Measurements from ENCODE around the gene CCDC187. TPM values are rescaled to one million over a fixed set of nuclear protein-coding genes. Genes with fewer than 3 reads are reported as not detected.
A peak's percentile ranks its signal among the peaks of the same experiment; 100 is the strongest.

Gene CCDC187
- total and polyA plus RNA-seq, 2 of the 8 experiments (the other 6 are each of a cell fraction or from before 2014, with no cell fraction given) = 0.02 TPM; not detected in 1

GRCh38 chr9:136275655-136276429 is 28.1 kb downstream of the CCDC187 start:
- Histone ChIP-seq H2AFZ (ENCODE audit: low read length) (no peak overlapping the region), H2BK5ac (ENCODE audit: low read depth, low read length) (no peak overlapping the region), H3K4ac (replicated peaks; ENCODE audit: insufficient read length, low read depth, low read length) (no peak overlapping the region), H3K23me2 (ENCODE audit: low read depth, low read length) (no peaks in the 10 kb centered on the region), H2BK12ac (ENCODE audit: low read depth, low read length) (0 out of 2 replicates have a peak overlapping the region, but pooled peaks have one; percentile 0), H3K36me3 (ENCODE audit: control insufficient read depth in 2 of 4, insufficient read depth in 4 of 4, low read length in 3 of 4) (no peaks in the 10 kb centered on the region), H2BK120ac (replicated peaks; ENCODE audit: low read depth, low read length) (no peak overlapping the region), H3K56ac (replicated peaks; ENCODE audit: insufficient read length, low read depth, low read length) (no peak overlapping the region), H4K20me1 (replicated peaks in 1 of 2; ENCODE audit: control insufficient read depth in 1 of 2, insufficient read depth in 2 of 2, low read length in 2 of 2) (no peaks in the 10 kb centered on the region), H4K8ac (ENCODE audit: extremely low read depth, insufficient read depth, low read length) (no peak overlapping the region), H3K27me3 (replicated peaks in 1 of 4; ENCODE audit: control insufficient read depth in 3 of 4, extremely low read depth in 1 of 4, insufficient read depth in 3 of 4, low read length in 3 of 4) (no peaks in the 10 kb centered on the region), H3K23ac (ENCODE audit: insufficient read length) (no peak overlapping the region), H4K91ac (replicated peaks; ENCODE audit: insufficient read length, low read length) (no peak overlapping the region), H3K14ac (ENCODE audit: insufficient read length) (no peak overlapping the region), H2BK15ac (ENCODE audit: low read length) (no peak overlapping the region), H3K9me3 (ENCODE audit: insufficient read depth in 2 of 2, low read depth in 1 of 2, low read length in 1 of 2) (no peaks in the 10 kb centered on the region), H2BK20ac (ENCODE audit: low read length) (no peak overlapping the region), H3K27ac (ENCODE audit: low read depth, low read length) (no peak overlapping the region), H4K5ac (ENCODE audit: insufficient read length, low read depth, low read length) (no peak overlapping the region), H3K18ac (ENCODE audit: extremely low read depth, low read length) (no peak overlapping the region), H3K79me1 (ENCODE audit: low read depth, low read length) (no peaks in the 10 kb centered on the region), H3K4me2 (ENCODE audit: insufficient read depth in 1 of 2, low read depth in 2 of 2, low read length in 2 of 2) (no peak overlapping the region), H3K9ac (replicated peaks in 1 of 4; ENCODE audit: extremely low read depth in 1 of 4, low read depth in 3 of 4, low read length in 3 of 4) (no peak overlapping the region), H2AK5ac (ENCODE audit: low read depth, low read length) (no peak overlapping the region), H3K4me1 (replicated peaks in 1 of 4; ENCODE audit: control insufficient read depth in 3 of 4, insufficient read depth in 4 of 4, low read length in 3 of 4) (no peaks in the 10 kb centered on the region; a peak in 1 of 7 replicates), H3K4me3 (ENCODE audit: extremely low read depth in 1 of 4, insufficient read depth in 2 of 4, low read depth in 3 of 4, low read length in 4 of 4) (no peak overlapping the region), H3K79me2 (ENCODE audit: control insufficient read depth in 1 of 2, insufficient read depth in 2 of 2, low read length in 2 of 2) (no peaks in the 10 kb centered on the region)
- ChIA-PET CTCF (ENCODE audit: partially characterized antibody) (interaction anchor here (1.0 to 3.7 kb wide), 14 partner anchors 9 to 281 kb away, joined by 3 to 21 read pairs (median 5); no protein-coding TSS in a partner anchor), POLR2A (ENCODE audit: partially characterized antibody) (interaction anchor here (0.6 to 1.0 kb wide), 2 partner anchors 15 to 1506 kb away, joined by 3 read pairs; no protein-coding TSS in a partner anchor)
- FAIRE-seq (no peak), DNase-seq (ENCODE audit: low read depth in 1 of 2, low spot score in 2 of 2) (no peak)
- 80% methylated on average over 19 of the region's 21 CpGs; no CpG with 5 or more reads in 1 of the 2 experiments for WGBS, 2 experiments (ENCODE audit: extremely low coverage in 1 of 2, insufficient coverage in 1 of 2, insufficient read length in 1 of 2, insufficient replicate concordance in 2 of 2, low coverage in 1 of 2, low lambda C conversion rate in 2 of 2, missing lambda C conversion rate in 1 of 2)
- no peak for TF ChIP-seq BRCA1 (IDR thresholded peaks at IDR 0.05; ENCODE audit: low read depth, low read length)
- TF ChIP-seq RAD21 (IDR thresholded peaks at IDR 0.05 in 1 of 2, conservative IDR thresholded peaks at IDR 0.05 in 1 of 2; ENCODE audit: low read depth in 2 of 2, low read length in 2 of 2) = no peak
- TF ChIP-seq CREB1 (IDR thresholded peaks at IDR 0.05) = no peak
- no peak for TF ChIP-seq EP300 (IDR thresholded peaks at IDR 0.05; ENCODE audit: borderline replicate concordance in 1 of 2, low read depth in 2 of 2, low read length in 2 of 2)
- no peak for TF ChIP-seq CHD2 (IDR thresholded peaks at IDR 0.05; ENCODE audit: low read length)
- no peak for TF ChIP-seq TCF12 (IDR thresholded peaks at IDR 0.05; ENCODE audit: low read depth, low read length)
- TF ChIP-seq SUZ12 (IDR thresholded peaks at IDR 0.05; ENCODE audit: low read length) = no peak
- no peak for TF ChIP-seq SP1 (IDR thresholded peaks at IDR 0.05; ENCODE audit: low read depth, low read length)
- TF ChIP-seq MAX (IDR thresholded peaks at IDR 0.05) = no peak
- TF ChIP-seq EGR1 (IDR thresholded peaks at IDR 0.05; ENCODE audit: borderline replicate concordance, low read depth, low read length) = no peak
- TF ChIP-seq RNF2 (IDR thresholded peaks at IDR 0.05; ENCODE audit: borderline replicate concordance, low read depth, low read length, missing control alignments, poor library complexity, severe bottlenecking) = no peak
- TF ChIP-seq JUND (IDR thresholded peaks at IDR 0.05; ENCODE audit: low read length) = no peak
